ENCODE data around the gene LRCH1.

The LRCH1 gene

GRCh38 chr13:46602531-46602930 is 49.6 kb downstream of the LRCH1 start:
- Histone ChIP-seq H3K9ac (ENCODE audit: low read length) (no peak overlapping the region), H3K27me3 (ENCODE audit: control insufficient read depth, insufficient read depth, low read length) (no peaks in the 10 kb centered on the region), H3K4me1 (ENCODE audit: control insufficient read depth, insufficient read depth, low read length) (peaks cover 72% of the 10 kb centered on the region), H3K9me3 (ENCODE audit: control insufficient read depth, low read length) (no peaks in the 10 kb centered on the region), H3K4me3 (ENCODE audit: low read length) (no peak overlapping the region), H3K36me3 (ENCODE audit: control insufficient read depth, insufficient read depth, low read length) (no peaks in the 10 kb centered on the region)

GRCh38 chr13:46603165-46603603 is 50.2 kb downstream of the LRCH1 start:
- H3K36me3 ChIP-seq (ENCODE audit: control insufficient read depth, insufficient read depth, low read length) = no peaks in the 10 kb centered on the region
- no peak overlapping the region for H3K4me3 ChIP-seq (ENCODE audit: low read length)
- no peak overlapping the region for H3K9ac ChIP-seq (ENCODE audit: low read length)
- peaks cover 79% of the 10 kb centered on the region for H3K4me1 ChIP-seq (ENCODE audit: control insufficient read depth, insufficient read depth, low read length)
- H3K27me3 ChIP-seq (ENCODE audit: control insufficient read depth, insufficient read depth, low read length) = no peaks in the 10 kb centered on the region
- no peaks in the 10 kb centered on the region for H3K9me3 ChIP-seq (ENCODE audit: control insufficient read depth, low read length)

GRCh38 chr13:46604226-46604990 is 51.4 kb downstream of the LRCH1 start:
- H3K4me3 ChIP-seq (ENCODE audit: low read length) = no peak overlapping the region
- no peaks in the 10 kb centered on the region for H3K27me3 ChIP-seq (ENCODE audit: control insufficient read depth, insufficient read depth, low read length)
- no peaks in the 10 kb centered on the region for H3K9me3 ChIP-seq (ENCODE audit: control insufficient read depth, low read length)
- H3K4me1 ChIP-seq (ENCODE audit: control insufficient read depth, insufficient read depth, low read length) = peaks cover 89% of the 10 kb centered on the region
- no peak overlapping the region for H3K9ac ChIP-seq (ENCODE audit: low read length)
- no peaks in the 10 kb centered on the region for H3K36me3 ChIP-seq (ENCODE audit: control insufficient read depth, insufficient read depth, low read length)

DNA sequence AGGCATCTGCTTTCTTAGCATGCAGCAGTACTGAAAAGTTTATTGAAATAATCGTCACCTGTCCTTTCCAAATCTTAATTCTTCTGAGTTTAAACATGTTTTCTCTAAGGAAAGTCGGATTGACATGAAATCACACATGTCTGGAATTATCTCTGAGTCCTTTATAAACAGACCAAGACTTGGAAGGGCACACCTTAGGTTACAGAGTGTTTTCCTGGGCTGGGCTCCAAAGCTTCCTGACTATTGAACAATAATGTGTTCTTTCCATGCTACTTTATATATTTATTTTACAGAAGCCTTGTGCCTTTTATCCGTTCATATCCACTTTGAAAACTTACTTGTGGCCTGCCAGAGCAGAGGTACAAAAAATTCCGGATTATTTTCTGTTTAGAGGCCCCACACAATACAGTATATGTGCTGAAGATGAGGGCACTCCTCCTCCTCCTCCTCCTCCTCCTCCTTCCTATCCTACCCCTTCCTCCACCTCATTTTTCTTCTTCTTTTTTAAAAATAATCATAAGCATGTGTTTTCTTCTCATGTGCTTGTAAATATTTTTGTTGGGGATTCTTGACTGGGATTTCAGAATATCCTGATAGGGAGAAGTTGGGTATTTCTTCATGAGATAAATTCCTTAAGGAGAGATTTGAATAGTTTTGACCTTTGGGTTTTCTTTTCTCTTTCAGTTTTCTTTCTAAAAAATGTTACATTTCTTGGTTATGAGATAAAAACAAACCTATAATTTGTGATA is 52.3 kb downstream of the LRCH1 start:
- Histone ChIP-seq H3K4me1 (ENCODE audit: control insufficient read depth, insufficient read depth, low read length) (peaks cover 94% of the 10 kb centered on the region), H3K36me3 (ENCODE audit: control insufficient read depth, insufficient read depth, low read length) (no peaks in the 10 kb centered on the region), H3K9me3 (ENCODE audit: control insufficient read depth, low read length) (no peaks in the 10 kb centered on the region), H3K9ac (ENCODE audit: low read length) (no peak overlapping the region), H3K27me3 (ENCODE audit: control insufficient read depth, insufficient read depth, low read length) (no peaks in the 10 kb centered on the region), H3K4me3 (ENCODE audit: low read length) (no peak overlapping the region)

GRCh38 chr13:46605825-46606554 is 53.0 kb downstream of the LRCH1 start:
- Histone ChIP-seq H3K4me3 (ENCODE audit: low read length) (no peak overlapping the region), H3K4me1 (ENCODE audit: control insufficient read depth, insufficient read depth, low read length) (peaks cover 86% of the 10 kb centered on the region), H3K9ac (ENCODE audit: low read length) (no peak overlapping the region), H3K36me3 (ENCODE audit: control insufficient read depth, insufficient read depth, low read length) (no peaks in the 10 kb centered on the region), H3K9me3 (ENCODE audit: control insufficient read depth, low read length) (no peaks in the 10 kb centered on the region), H3K27me3 (ENCODE audit: control insufficient read depth, insufficient read depth, low read length) (no peaks in the 10 kb centered on the region)

GRCh38 chr13:46606970-46607369 is 54.0 kb downstream of the LRCH1 start:
- Histone ChIP-seq H3K4me3 (ENCODE audit: low read length) (no peak overlapping the region), H3K4me1 (ENCODE audit: control insufficient read depth, insufficient read depth, low read length) (peaks cover 76% of the 10 kb centered on the region), H3K9ac (ENCODE audit: low read length) (no peak overlapping the region), H3K27me3 (ENCODE audit: control insufficient read depth, insufficient read depth, low read length) (no peaks in the 10 kb centered on the region), H3K9me3 (ENCODE audit: control insufficient read depth, low read length) (no peaks in the 10 kb centered on the region), H3K36me3 (ENCODE audit: control insufficient read depth, insufficient read depth, low read length) (no peaks in the 10 kb centered on the region)

- no peaks in the 10 kb centered on the region for H3K9me3 ChIP-seq (ENCODE audit: control insufficient read depth, low read length)
- H3K9ac ChIP-seq (ENCODE audit: low read length) = no peak overlapping the region
- no peaks in the 10 kb centered on the region for H3K36me3 ChIP-seq (ENCODE audit: control insufficient read depth, insufficient read depth, low read length)
- H3K4me3 ChIP-seq (ENCODE audit: low read length) = no peak overlapping the region
- H3K4me1 ChIP-seq (ENCODE audit: control insufficient read depth, insufficient read depth, low read length) = peaks cover 69% of the 10 kb centered on the region
- H3K27me3 ChIP-seq (ENCODE audit: control insufficient read depth, insufficient read depth, low read length) = no peaks in the 10 kb centered on the region
Observed at GRCh38 chr13:46607768-46608564, 55.0 kb downstream of the LRCH1 start.

GRCh38 chr13:46609052-46609451 is 56.1 kb downstream of the LRCH1 start:
- H3K27me3 ChIP-seq (ENCODE audit: control insufficient read depth, insufficient read depth, low read length) = no peaks in the 10 kb centered on the region
- H3K9ac ChIP-seq (ENCODE audit: low read length) = no peak overlapping the region
- H3K4me1 ChIP-seq (ENCODE audit: control insufficient read depth, insufficient read depth, low read length) = peaks cover 58% of the 10 kb centered on the region

GRCh38 chr13:46609726-46610125 is 56.8 kb downstream of the LRCH1 start:
- Histone ChIP-seq H3K4me1 (ENCODE audit: control insufficient read depth, insufficient read depth, low read length) (peaks cover 53% of the 10 kb centered on the region), H3K9me3 (ENCODE audit: control insufficient read depth, low read length) (no peaks in the 10 kb centered on the region), H3K36me3 (ENCODE audit: control insufficient read depth, insufficient read depth, low read length) (no peaks in the 10 kb centered on the region), H3K9ac (ENCODE audit: low read length) (no peak overlapping the region), H3K27me3 (ENCODE audit: control insufficient read depth, insufficient read depth, low read length) (no peaks in the 10 kb centered on the region), H3K4me3 (ENCODE audit: low read length) (no peak overlapping the region)

More at GRCh38 chr13:46609052-46609451, 56.1 kb downstream of the LRCH1 start:
- H3K4me3 ChIP-seq (ENCODE audit: low read length) = no peak overlapping the region
- H3K36me3 ChIP-seq (ENCODE audit: control insufficient read depth, insufficient read depth, low read length) = no peaks in the 10 kb centered on the region
- H3K9me3 ChIP-seq (ENCODE audit: control insufficient read depth, low read length) = no peaks in the 10 kb centered on the region

DNA sequence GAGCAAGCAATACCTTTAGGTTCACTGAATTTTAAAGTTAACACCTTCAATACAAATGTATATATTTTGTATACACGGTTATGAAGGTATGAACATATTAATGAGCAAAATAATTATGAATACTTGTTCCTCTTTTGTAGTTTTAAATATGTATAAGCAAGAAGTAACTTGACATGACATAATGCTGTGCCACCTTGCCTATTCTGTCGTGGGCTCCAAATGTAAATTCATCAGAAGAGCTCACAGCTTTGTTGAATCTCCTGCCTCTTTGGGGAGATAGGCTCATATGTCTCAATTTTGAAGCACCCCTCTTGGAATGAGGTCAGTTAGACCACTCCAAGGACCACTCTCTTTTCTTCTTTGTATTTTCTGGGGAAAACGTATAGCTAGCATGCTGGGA is 59.3 kb downstream of the LRCH1 start:
- Histone ChIP-seq H3K4me3 (ENCODE audit: low read length) (no peak overlapping the region), H3K4me1 (ENCODE audit: control insufficient read depth, insufficient read depth, low read length) (peaks cover 44% of the 10 kb centered on the region)

DNA sequence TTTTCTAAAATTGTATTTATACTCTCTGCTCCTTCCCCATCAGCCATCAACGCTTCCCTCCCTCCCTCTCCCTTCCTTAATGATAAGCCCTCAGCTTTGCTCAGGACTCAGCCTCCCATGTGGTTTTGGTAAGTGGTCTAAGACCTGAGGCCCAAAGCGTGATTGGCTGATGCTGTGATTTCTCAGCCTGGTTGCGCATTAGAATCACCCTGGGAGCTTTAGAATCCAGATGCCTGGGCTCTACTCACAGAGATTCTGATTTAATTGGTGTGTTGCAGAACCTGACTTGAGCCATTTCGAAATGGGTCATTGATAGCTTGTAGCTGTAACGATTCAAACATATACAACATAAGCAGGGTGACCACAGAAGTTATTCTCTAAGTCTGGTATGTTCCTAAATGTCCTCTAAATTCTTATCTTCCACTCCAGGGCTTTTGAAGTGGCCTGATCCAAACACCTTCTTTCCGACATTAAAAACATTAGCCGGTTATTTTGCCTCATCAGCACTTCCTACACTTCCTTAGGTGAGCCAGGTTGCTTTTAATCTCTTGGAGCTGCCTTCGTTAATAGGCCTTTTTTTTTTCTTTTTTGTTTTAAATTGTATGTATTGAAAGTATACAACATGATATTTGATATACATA is 60.6 kb downstream of the LRCH1 start:
- H3K9me3 ChIP-seq (ENCODE audit: control insufficient read depth, low read length) = no peaks in the 10 kb centered on the region
- H3K27me3 ChIP-seq (ENCODE audit: control insufficient read depth, insufficient read depth, low read length) = no peaks in the 10 kb centered on the region
- H3K4me1 ChIP-seq (ENCODE audit: control insufficient read depth, insufficient read depth, low read length) = peaks cover 37% of the 10 kb centered on the region
- H3K36me3 ChIP-seq (ENCODE audit: control insufficient read depth, insufficient read depth, low read length) = no peaks in the 10 kb centered on the region
- no peak overlapping the region for H3K9ac ChIP-seq (ENCODE audit: low read length)
- no peak overlapping the region for H3K4me3 ChIP-seq (ENCODE audit: low read length)

More for the DNA sequence above, 59.3 kb downstream of the LRCH1 start:
- Histone ChIP-seq H3K9me3 (ENCODE audit: control insufficient read depth, low read length) (no peaks in the 10 kb centered on the region), H3K9ac (ENCODE audit: low read length) (no peak overlapping the region), H3K27me3 (ENCODE audit: control insufficient read depth, insufficient read depth, low read length) (no peaks in the 10 kb centered on the region), H3K36me3 (ENCODE audit: control insufficient read depth, insufficient read depth, low read length) (no peaks in the 10 kb centered on the region)
